ENCODE measurements around the gene TBC1D10B. TPM values are rescaled to one million over a fixed set of nuclear protein-coding genes. Genes with fewer than 3 reads are reported as not detected.

The TBC1D10B gene
- total RNA-seq, 1 experiment from 2014 or later = 49.2 TPM

DNA sequence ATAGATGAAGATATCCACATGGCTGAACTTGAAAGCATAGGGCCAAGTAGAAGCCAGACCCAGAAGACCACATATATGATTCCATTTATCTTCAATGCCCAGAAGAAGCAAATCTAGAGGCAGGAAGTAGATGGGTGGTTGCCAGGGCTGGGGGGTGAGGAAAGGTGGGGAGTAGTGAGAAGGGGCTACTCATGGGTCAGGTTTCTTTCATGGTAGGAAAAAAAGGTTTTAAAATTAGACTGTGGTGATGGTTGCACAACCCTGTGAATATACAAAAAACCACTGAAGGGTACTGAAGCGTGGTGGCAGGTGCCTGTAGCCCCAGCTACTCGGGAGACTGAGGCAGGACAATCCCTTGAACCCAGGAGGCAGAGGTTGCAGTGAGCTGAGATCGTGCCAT, 20.6 kb downstream of the TBC1D10B start:
- no peak overlapping the region for H3K27ac ChIP-seq (ENCODE audit: low read depth, low read length)
- H4K20me1 ChIP-seq (ENCODE audit: insufficient read depth) = no peaks in the 10 kb centered on the region
- peaks cover 27 to 31% of the 10 kb centered on the region in 2 experiments for H3K4me1 ChIP-seq (ENCODE audit: control insufficient read depth in 1 of 2, insufficient read depth in 2 of 2, low read length in 2 of 2)
- H3K4me3 ChIP-seq (replicated peaks in 1 of 2; ENCODE audit: low read depth in 1 of 2, low read length in 2 of 2) = no peak overlapping the region
- no TSS peak for BruUV-seq (replicated peaks)
- DNase-seq (ENCODE audit: low read depth, low spot score) (no peak), ATAC-seq (no peak)
- intact Hi-C loops (cut with micrococcal nuclease) = no loop called here
- peaks cover 9 to 30% of the 10 kb centered on the region in 2 experiments; a peak in 2 of 4 replicates for H3K36me3 ChIP-seq (ENCODE audit: control insufficient read depth in 1 of 2, insufficient read depth in 2 of 2, low read length in 2 of 2)
- no peak overlapping the region for H3K9ac ChIP-seq (ENCODE audit: low read length)
- CTCF ChIA-PET = no interaction called here
- no peaks in the 10 kb centered on the region for H3K9me2 ChIP-seq (ENCODE audit: insufficient read depth)
- H3K27me3 ChIP-seq (ENCODE audit: insufficient read depth, low read length) = no peaks in the 10 kb centered on the region
- POLR2A ChIA-PET = no interaction called here
- RAD21 ChIA-PET (ENCODE audit: low non-redundant PET in 1 of 2, low total read pairs in 2 of 2, uncharacterized antibody in 2 of 2, unreplicated experiment in 2 of 2) = no interaction called here
- H3K4me2 ChIP-seq (ENCODE audit: low read length) = no peak overlapping the region
- TF ChIP-seq, protein P1, sequence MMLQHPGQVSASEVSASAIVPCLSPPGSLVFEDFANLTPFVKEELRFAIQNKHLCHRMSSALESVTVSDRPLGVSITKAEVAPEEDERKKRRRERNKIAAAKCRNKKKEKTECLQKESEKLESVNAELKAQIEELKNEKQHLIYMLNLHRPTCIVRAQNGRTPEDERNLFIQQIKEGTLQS (IDR thresholded peaks at IDR 0.05) = no peak
- TF ChIP-seq SIN3A (IDR thresholded peaks at IDR 0.05; ENCODE audit: low read depth) (no peak), ZFX (IDR thresholded peaks at IDR 0.05) (no peak)
- TF ChIP-seq, protein P2, sequence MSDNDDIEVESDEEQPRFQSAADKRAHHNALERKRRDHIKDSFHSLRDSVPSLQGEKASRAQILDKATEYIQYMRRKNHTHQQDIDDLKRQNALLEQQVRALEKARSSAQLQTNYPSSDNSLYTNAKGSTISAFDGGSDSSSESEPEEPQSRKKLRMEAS (IDR thresholded peaks at IDR 0.05) = no peak
- TF ChIP-seq, protein P3, sequence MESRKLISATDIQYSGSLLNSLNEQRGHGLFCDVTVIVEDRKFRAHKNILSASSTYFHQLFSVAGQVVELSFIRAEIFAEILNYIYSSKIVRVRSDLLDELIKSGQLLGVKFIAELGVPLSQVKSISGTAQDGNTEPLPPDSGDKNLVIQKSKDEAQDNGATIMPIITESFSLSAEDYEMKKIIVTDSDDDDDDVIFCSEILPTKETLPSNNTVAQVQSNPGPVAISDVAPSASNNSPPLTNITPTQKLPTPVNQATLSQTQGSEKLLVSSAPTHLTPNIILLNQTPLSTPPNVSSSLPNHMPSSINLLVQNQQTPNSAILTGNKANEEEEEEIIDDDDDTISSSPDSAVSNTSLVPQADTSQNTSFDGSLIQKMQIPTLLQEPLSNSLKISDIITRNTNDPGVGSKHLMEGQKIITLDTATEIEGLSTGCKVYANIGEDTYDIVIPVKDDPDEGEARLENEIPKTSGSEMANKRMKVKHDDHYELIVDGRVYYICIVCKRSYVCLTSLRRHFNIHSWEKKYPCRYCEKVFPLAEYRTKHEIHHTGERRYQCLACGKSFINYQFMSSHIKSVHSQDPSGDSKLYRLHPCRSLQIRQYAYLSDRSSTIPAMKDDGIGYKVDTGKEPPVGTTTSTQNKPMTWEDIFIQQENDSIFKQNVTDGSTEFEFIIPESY (IDR thresholded peaks at IDR 0.05; ENCODE audit: extremely low read depth, insufficient replicate concordance, low read length) = no peak
- H3K9me3 ChIP-seq (ENCODE audit: control insufficient read depth in 1 of 2, insufficient read depth in 1 of 2, low read depth in 1 of 2, low read length in 2 of 2) = no peaks in the 10 kb centered on the region
- H2AFZ ChIP-seq (ENCODE audit: low read depth, low read length, poor library complexity, severe bottlenecking) = no peak overlapping the region
- H3K79me2 ChIP-seq (ENCODE audit: insufficient read depth, low read length) = peaks cover 27% of the 10 kb centered on the region

DNA sequence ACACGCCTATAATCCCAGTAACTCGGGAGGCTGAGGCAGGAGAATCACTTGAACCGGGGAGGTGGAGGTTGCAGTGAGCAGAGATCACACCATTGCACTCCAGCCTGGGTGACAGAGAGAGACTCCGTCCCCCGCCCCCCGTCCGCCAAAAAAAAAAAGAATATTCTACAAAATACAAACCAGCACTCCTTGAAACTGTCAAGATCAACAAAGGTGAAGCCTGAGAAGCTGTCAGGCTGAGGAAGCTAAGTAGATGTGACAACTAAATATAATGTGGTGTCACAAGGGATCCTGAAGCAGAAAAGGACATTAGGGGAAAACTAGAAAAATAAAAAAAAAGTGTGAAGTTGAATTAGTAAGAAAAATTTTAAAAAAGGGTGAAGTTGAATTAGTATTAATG, 21.4 kb downstream of the TBC1D10B start:
- H3K9me3 ChIP-seq (ENCODE audit: control insufficient read depth in 1 of 2, insufficient read depth in 1 of 2, low read depth in 1 of 2, low read length in 2 of 2) = no peaks in the 10 kb centered on the region
- no peaks in the 10 kb centered on the region for H3K27me3 ChIP-seq (ENCODE audit: insufficient read depth, low read length)
- H3K79me2 ChIP-seq (ENCODE audit: insufficient read depth, low read length) = peaks cover 19% of the 10 kb centered on the region
- DNase-seq (ENCODE audit: low read depth, low spot score) = no peak
- H3K9ac ChIP-seq (ENCODE audit: low read length) = no peak overlapping the region
- no peak overlapping the region for H3K4me2 ChIP-seq (ENCODE audit: low read length)
- ChIA-PET POLR2A (no interaction called here), CTCF (no interaction called here), RAD21 (ENCODE audit: low non-redundant PET in 1 of 2, low total read pairs in 2 of 2, uncharacterized antibody in 2 of 2, unreplicated experiment in 2 of 2) (no interaction called here)
- intact Hi-C loops (cut with micrococcal nuclease) = no loop called here
- H3K36me3 ChIP-seq (ENCODE audit: control insufficient read depth in 1 of 2, insufficient read depth in 2 of 2, low read length in 2 of 2) = peaks cover 9 to 30% of the 10 kb centered on the region in 2 experiments; a peak in 2 of 4 replicates
- H3K9me2 ChIP-seq (ENCODE audit: insufficient read depth) = no peaks in the 10 kb centered on the region
- peaks cover 25 to 27% of the 10 kb centered on the region in 2 experiments for H3K4me1 ChIP-seq (ENCODE audit: control insufficient read depth in 1 of 2, insufficient read depth in 2 of 2, low read length in 2 of 2)
- H4K20me1 ChIP-seq (ENCODE audit: insufficient read depth) = no peaks in the 10 kb centered on the region
- ATAC-seq = no peak
- no peak overlapping the region for H3K4me3 ChIP-seq (replicated peaks in 1 of 2; ENCODE audit: low read depth in 1 of 2, low read length in 2 of 2)
- BruUV-seq (replicated peaks) = no TSS peak
- no peak overlapping the region for H3K27ac ChIP-seq (ENCODE audit: low read depth, low read length)
- H2AFZ ChIP-seq (ENCODE audit: low read depth, low read length, poor library complexity, severe bottlenecking) = no peak overlapping the region
- TF ChIP-seq ZFX (IDR thresholded peaks at IDR 0.05) (no peak), EZH2phosphoT487 (IDR thresholded peaks at IDR 0.05; ENCODE audit: borderline replicate concordance) (no peak), CEBPB (IDR thresholded peaks at IDR 0.05; ENCODE audit: low read depth) (no peak), ZNF274 (IDR thresholded peaks at IDR 0.05; ENCODE audit: low read depth, low read length) (no peak), SP1 (IDR thresholded peaks at IDR 0.05; ENCODE audit: low read depth) (no peak), CBX3 (IDR thresholded peaks at IDR 0.05; ENCODE audit: low read depth) (no peak), POLR2A (IDR thresholded peaks at IDR 0.05; ENCODE audit: borderline replicate concordance, extremely low read depth, insufficient read depth, insufficient read length) (no peak), EGR1 (IDR thresholded peaks at IDR 0.05; ENCODE audit: low read depth) (no peak), FOSL1 (IDR thresholded peaks at IDR 0.05; ENCODE audit: low read depth) (no peak)
- TF ChIP-seq, protein P4, sequence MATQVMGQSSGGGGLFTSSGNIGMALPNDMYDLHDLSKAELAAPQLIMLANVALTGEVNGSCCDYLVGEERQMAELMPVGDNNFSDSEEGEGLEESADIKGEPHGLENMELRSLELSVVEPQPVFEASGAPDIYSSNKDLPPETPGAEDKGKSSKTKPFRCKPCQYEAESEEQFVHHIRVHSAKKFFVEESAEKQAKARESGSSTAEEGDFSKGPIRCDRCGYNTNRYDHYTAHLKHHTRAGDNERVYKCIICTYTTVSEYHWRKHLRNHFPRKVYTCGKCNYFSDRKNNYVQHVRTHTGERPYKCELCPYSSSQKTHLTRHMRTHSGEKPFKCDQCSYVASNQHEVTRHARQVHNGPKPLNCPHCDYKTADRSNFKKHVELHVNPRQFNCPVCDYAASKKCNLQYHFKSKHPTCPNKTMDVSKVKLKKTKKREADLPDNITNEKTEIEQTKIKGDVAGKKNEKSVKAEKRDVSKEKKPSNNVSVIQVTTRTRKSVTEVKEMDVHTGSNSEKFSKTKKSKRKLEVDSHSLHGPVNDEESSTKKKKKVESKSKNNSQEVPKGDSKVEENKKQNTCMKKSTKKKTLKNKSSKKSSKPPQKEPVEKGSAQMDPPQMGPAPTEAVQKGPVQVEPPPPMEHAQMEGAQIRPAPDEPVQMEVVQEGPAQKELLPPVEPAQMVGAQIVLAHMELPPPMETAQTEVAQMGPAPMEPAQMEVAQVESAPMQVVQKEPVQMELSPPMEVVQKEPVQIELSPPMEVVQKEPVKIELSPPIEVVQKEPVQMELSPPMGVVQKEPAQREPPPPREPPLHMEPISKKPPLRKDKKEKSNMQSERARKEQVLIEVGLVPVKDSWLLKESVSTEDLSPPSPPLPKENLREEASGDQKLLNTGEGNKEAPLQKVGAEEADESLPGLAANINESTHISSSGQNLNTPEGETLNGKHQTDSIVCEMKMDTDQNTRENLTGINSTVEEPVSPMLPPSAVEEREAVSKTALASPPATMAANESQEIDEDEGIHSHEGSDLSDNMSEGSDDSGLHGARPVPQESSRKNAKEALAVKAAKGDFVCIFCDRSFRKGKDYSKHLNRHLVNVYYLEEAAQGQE (IDR thresholded peaks at IDR 0.05; ENCODE audit: low read depth) = no peak
- TF ChIP-seq, protein P3 (IDR thresholded peaks at IDR 0.05; ENCODE audit: extremely low read depth, insufficient replicate concordance, low read length) = no peak
